Karpas-422 (cell line): ENCODE results near the gene AIP. TPM values are rescaled to one million over a fixed set of nuclear protein-coding genes. Genes with fewer than 3 reads are reported as not detected.

Source experiments
- DNase-seq: peaks from one replicate; pipeline ENCODE4 v3.0.0-alpha.2; 2015
- H2AFZ ChIP-seq: fragments of 200-600 bp; sonication (generic); 2 replicates; pipeline ENCODE4 v1.6.1; 2014; ENCODE audit warnings: antibody characterized with exemption, low read length, mixed read lengths
- H3K27ac ChIP-seq: fragments of 200-600 bp; sonication (generic); 2 replicates; pipeline ENCODE4 v1.5.1; 2014; ENCODE audit warnings: mild to moderate bottlenecking, low read length, moderate library complexity
- H3K27me3 ChIP-seq: fragments of 200-600 bp; sonication (generic); 2 replicates; pipeline ENCODE4 v1.6.1; 2014; ENCODE audit warnings: low read length, mixed read lengths
- H3K36me3 ChIP-seq: fragments of 200-600 bp; sonication (generic); 2 replicates; pipeline ENCODE4 v1.6.1; 2014; ENCODE audit warnings: low read length, mixed read lengths; ENCODE audit not compliant: insufficient read depth
- H3K4me1 ChIP-seq: fragments of 200-600 bp; sonication (generic); 2 replicates; pipeline ENCODE4 v1.6.1; 2014; ENCODE audit warnings: mild to moderate bottlenecking, low read length, mixed read lengths
- H3K4me2 ChIP-seq: fragments of 200-600 bp; sonication (generic); 2 replicates; pipeline ENCODE4 v1.6.1; 2014; ENCODE audit warnings: low read length, low read depth, mild to moderate bottlenecking; ENCODE audit not compliant: poor library complexity, severe bottlenecking
- H3K4me3 ChIP-seq: fragments of 200-600 bp; sonication (generic); 2 replicates; pipeline ENCODE4 v1.5.1; 2014; ENCODE audit warnings: mild to moderate bottlenecking, antibody characterized with exemption, low read length, mixed read lengths
- H3K79me2 ChIP-seq: fragments of 200-600 bp; sonication (generic); 2 replicates; pipeline ENCODE4 v1.6.1; 2014; ENCODE audit warnings: mild to moderate bottlenecking, low read length, mixed read lengths
- H3K9ac ChIP-seq: fragments of 200-600 bp; sonication (generic); 2 replicates; pipeline ENCODE4 v1.6.0; 2014; ENCODE audit warnings: low read length
- H3K9me2 ChIP-seq: fragments of 200-600 bp; sonication (generic), shearing (Covaris generic); replicated peaks from 2 replicates; pipeline ENCODE4 v1.6.0; 2014; ENCODE audit warnings: mild to moderate bottlenecking, low read length, moderate library complexity; ENCODE audit not compliant: insufficient read depth
- H3K9me3 ChIP-seq: fragments of 300-700, 200-600 bp; sonication (generic); 2 replicates; pipeline ENCODE4 v1.6.1; 2014; ENCODE audit warnings: low read length, mixed read lengths
- H4K20me1 ChIP-seq: fragments of 200-600 bp; sonication (generic); 2 replicates; pipeline ENCODE4 v1.6.1; 2014; ENCODE audit warnings: mild to moderate bottlenecking, antibody characterized with exemption, low read length, low read depth; ENCODE audit not compliant: insufficient read depth
- total RNA-seq: library from RNA; depleted of rRNA; stranded (reverse); fragments of >200 nt; shearing (Covaris generic); gene quantifications from 2 replicates; pipeline ENCODE4 v1.2.3, GENCODE V29; 2014; ENCODE audit warnings: low replicate concordance

Gene AIP
- total RNA-seq, 1 experiment from 2014 or later = 51.8 TPM

- Histone ChIP-seq H3K9me2 (no peaks in the 10 kb centered on the region), H3K27ac (no peak within 1 kb of the TSS), H2AFZ (no peak within 1 kb of the TSS), H3K27me3 (no peaks in the 10 kb centered on the region), H3K4me3 (no peak within 1 kb of the TSS), H3K79me2 (no peaks in the 10 kb centered on the region), H3K4me1 (peaks cover 5% of the 10 kb centered on the region), H3K9ac (no peak within 1 kb of the TSS), H3K36me3 (no peaks in the 10 kb centered on the region), H4K20me1 (no peaks in the 10 kb centered on the region), H3K9me3 (no peaks in the 10 kb centered on the region), H3K4me2 (no peak within 1 kb of the TSS)
- no peak for DNase-seq
Measured at GRCh38 chr11:67452141-67452952, 30.5 kb upstream of the AIP start, which contains the start of gene GPR152. TSS of gene GPR152 (minus strand) at chr11:67452729. CDS start at chr11:67452724, 5 bp downstream.

- Histone ChIP-seq H3K79me2 (no peaks in the 10 kb centered on the region), H3K9me2 (no peaks in the 10 kb centered on the region), H3K4me3 (no peak overlapping the region), H3K9ac (no peak overlapping the region), H2AFZ (no peak overlapping the region), H3K9me3 (no peaks in the 10 kb centered on the region), H3K27me3 (no peaks in the 10 kb centered on the region), H3K4me2 (no peak overlapping the region), H3K36me3 (no peaks in the 10 kb centered on the region), H3K27ac (no peak overlapping the region), H4K20me1 (no peaks in the 10 kb centered on the region), H3K4me1 (peaks cover 12% of the 10 kb centered on the region)
- no peak for DNase-seq
Measured at GRCh38 chr11:67453816-67454732, 28.8 kb upstream of the AIP start.

GRCh38 chr11:67455054-67455453, 27.8 kb upstream of the AIP start, which contains the start of gene CABP4:
TSS of gene CABP4 (plus strand) at chr11:67455354. CDS start at chr11:67455424, 70 bp downstream.
- no peak within 1 kb of the TSS for H3K9ac ChIP-seq
- H3K27ac ChIP-seq = no peak within 1 kb of the TSS
- H3K9me3 ChIP-seq = no peaks in the 10 kb centered on the region
- H3K4me2 ChIP-seq = no peak within 1 kb of the TSS
- no peaks in the 10 kb centered on the region for H3K79me2 ChIP-seq
- no peaks in the 10 kb centered on the region for H3K36me3 ChIP-seq
- H3K4me3 ChIP-seq = no peak within 1 kb of the TSS
- H3K27me3 ChIP-seq = no peaks in the 10 kb centered on the region
- no peaks in the 10 kb centered on the region for H3K9me2 ChIP-seq
- peaks cover 17% of the 10 kb centered on the region for H3K4me1 ChIP-seq
- no peak for DNase-seq
- no peaks in the 10 kb centered on the region for H4K20me1 ChIP-seq
- H2AFZ ChIP-seq = no peak within 1 kb of the TSS

- Histone ChIP-seq H3K36me3 (no peaks in the 10 kb centered on the region), H3K4me3 (no peak overlapping the region), H3K9me2 (no peaks in the 10 kb centered on the region), H2AFZ (no peak overlapping the region), H3K4me1 (peaks cover 25% of the 10 kb centered on the region), H3K27me3 (no peaks in the 10 kb centered on the region), H3K9me3 (no peaks in the 10 kb centered on the region), H4K20me1 (no peaks in the 10 kb centered on the region), H3K27ac (no peak overlapping the region), H3K4me2 (no peak overlapping the region), H3K9ac (no peak overlapping the region), H3K79me2 (no peaks in the 10 kb centered on the region)
- DNase-seq = no peak
Measured at GRCh38 chr11:67456068-67456705, 26.6 kb upstream of the AIP start.

GRCh38 chr11:67457453-67457852, 25.4 kb upstream of the AIP start:
- H3K9ac ChIP-seq = no peak overlapping the region

GRCh38 chr11:67458266-67458665, 24.6 kb upstream of the AIP start:
- Histone ChIP-seq H3K27me3 (no peaks in the 10 kb centered on the region), H3K9me2 (no peaks in the 10 kb centered on the region), H3K9ac (0 out of 2 replicates have a peak overlapping the region, but pooled peaks have one; percentile 59), H3K4me1 (peaks cover 27% of the 10 kb centered on the region), H3K27ac (peak overlapping the region; percentile 94; the same call in 1 of the 2 replicates), H4K20me1 (no peaks in the 10 kb centered on the region), H3K9me3 (no peaks in the 10 kb centered on the region), H3K4me2 (no peak overlapping the region), H3K4me3 (no peak overlapping the region), H2AFZ (no peak overlapping the region), H3K36me3 (no peaks in the 10 kb centered on the region), H3K79me2 (no peaks in the 10 kb centered on the region)
- DNase-seq = no peak

More at GRCh38 chr11:67457453-67457852, 25.4 kb upstream of the AIP start:
- Histone ChIP-seq H3K27ac (no peak overlapping the region), H3K4me3 (no peak overlapping the region), H3K4me1 (peaks cover 27% of the 10 kb centered on the region), H3K79me2 (no peaks in the 10 kb centered on the region), H2AFZ (no peak overlapping the region), H3K4me2 (no peak overlapping the region), H3K27me3 (no peaks in the 10 kb centered on the region), H3K36me3 (no peaks in the 10 kb centered on the region), H3K9me3 (no peaks in the 10 kb centered on the region), H4K20me1 (no peaks in the 10 kb centered on the region), H3K9me2 (no peaks in the 10 kb centered on the region)
- no peak for DNase-seq

GRCh38 chr11:67463186-67463585, 19.6 kb upstream of the AIP start:
- H3K9ac ChIP-seq = no peak overlapping the region
- no peak overlapping the region for H3K4me2 ChIP-seq
- no peak overlapping the region for H3K4me3 ChIP-seq
- H3K79me2 ChIP-seq = peaks cover 16% of the 10 kb centered on the region
- no peaks in the 10 kb centered on the region for H3K9me3 ChIP-seq
- H2AFZ ChIP-seq = no peak overlapping the region
- no peak for DNase-seq
- no peaks in the 10 kb centered on the region for H3K9me2 ChIP-seq
- H3K27ac ChIP-seq = no peak overlapping the region
- H3K4me1 ChIP-seq = peaks cover 62% of the 10 kb centered on the region
- H3K27me3 ChIP-seq = no peaks in the 10 kb centered on the region
- no peaks in the 10 kb centered on the region for H3K36me3 ChIP-seq
- H4K20me1 ChIP-seq = no peaks in the 10 kb centered on the region
